Peyer's patch (tissue), 4 donors: ENCODE measurements around the gene CDKAL1.

Source experiments
- POLR2A ChIP-seq, 2 donors: fragments of 450-650 bp; IDR thresholded peaks; one replicate each; pipeline ENCODE4 v1.5.1; 2017; ENCODE audit warnings: antibody characterized with exemption in 2 of 2, mild to moderate bottlenecking in 2 of 2, moderate library complexity in 2 of 2
- TF ChIP-seq, protein P1 (sequence below), 6 experiments: fragments of 450-650 bp in 4 of 6; fragments of 200-600 bp in 2 of 6; sonication (generic) in 1 of 6; IDR thresholded peaks; one replicate each; pipeline ENCODE4 v1.5.1; 2017 to 2019; ENCODE audit warnings: antibody characterized with exemption in 6 of 6, mild to moderate bottlenecking in 3 of 6, moderate library complexity in 1 of 6

DNA sequence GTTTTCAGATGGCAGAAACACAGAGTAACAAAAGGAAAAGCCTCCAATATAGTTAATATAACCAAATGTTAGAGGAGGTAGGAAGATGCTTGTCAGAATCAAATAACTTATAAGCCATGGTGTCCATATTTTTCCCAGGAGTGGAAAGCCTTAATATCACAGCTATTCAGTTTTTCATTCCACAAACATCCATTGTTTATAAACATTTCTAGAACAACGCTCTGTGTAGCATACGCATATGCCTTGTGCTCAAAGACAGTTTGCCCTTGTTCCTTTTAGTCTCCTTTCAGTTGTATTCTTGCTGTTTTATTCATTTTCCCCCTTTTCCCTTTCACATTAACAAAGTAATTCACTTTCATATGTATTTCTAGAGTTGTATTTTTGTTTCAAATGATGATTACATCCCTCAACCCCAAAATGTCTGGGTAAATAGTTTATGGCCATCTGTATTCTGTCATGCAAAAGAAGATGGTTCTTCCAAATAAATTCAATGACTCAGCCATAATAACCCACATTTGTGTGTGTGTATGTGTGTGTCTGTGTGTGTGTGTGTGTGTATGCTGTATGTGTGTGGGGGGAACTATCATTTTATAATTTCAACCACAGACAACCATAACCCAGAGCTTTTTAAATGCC, 603.6 kb downstream of the CDKAL1 start:
- TF ChIP-seq, protein P1, sequence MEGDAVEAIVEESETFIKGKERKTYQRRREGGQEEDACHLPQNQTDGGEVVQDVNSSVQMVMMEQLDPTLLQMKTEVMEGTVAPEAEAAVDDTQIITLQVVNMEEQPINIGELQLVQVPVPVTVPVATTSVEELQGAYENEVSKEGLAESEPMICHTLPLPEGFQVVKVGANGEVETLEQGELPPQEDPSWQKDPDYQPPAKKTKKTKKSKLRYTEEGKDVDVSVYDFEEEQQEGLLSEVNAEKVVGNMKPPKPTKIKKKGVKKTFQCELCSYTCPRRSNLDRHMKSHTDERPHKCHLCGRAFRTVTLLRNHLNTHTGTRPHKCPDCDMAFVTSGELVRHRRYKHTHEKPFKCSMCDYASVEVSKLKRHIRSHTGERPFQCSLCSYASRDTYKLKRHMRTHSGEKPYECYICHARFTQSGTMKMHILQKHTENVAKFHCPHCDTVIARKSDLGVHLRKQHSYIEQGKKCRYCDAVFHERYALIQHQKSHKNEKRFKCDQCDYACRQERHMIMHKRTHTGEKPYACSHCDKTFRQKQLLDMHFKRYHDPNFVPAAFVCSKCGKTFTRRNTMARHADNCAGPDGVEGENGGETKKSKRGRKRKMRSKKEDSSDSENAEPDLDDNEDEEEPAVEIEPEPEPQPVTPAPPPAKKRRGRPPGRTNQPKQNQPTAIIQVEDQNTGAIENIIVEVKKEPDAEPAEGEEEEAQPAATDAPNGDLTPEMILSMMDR (IDR thresholded peaks at IDR 0.05) = no peak
- TF ChIP-seq POLR2A (IDR thresholded peaks at IDR 0.05) = no peak
